Measurements from ENCODE around the gene DACT1.
"Not testable (repeated sequence)": the region's sequence is repeated elsewhere in the genome, so short reads cannot be mapped to it uniquely, and the experiment has no call there.

Gene DACT1

GRCh38 chr14:58637391-58638230 lies at the start of gene DACT1:
DACT1 (plus strand) TSS chr14:58637962; CDS start chr14:58638203, 241 bp downstream.
- DNase-seq: peak; percentile 76

GRCh38 chr14:58588321-58588720 lies 49.4 kb upstream of the DACT1 start:
- not testable (repeated sequence) for DNase-seq

- DNase-seq: no peak
Measured at GRCh38 chr14:58593977-58594376, 43.8 kb upstream of the DACT1 start.

- no peak for DNase-seq
Measured at GRCh38 chr14:58597041-58597440, 40.7 kb upstream of the DACT1 start.

- no peak for DNase-seq
Measured at GRCh38 chr14:58598028-58598803, 39.5 kb upstream of the DACT1 start.

DNA sequence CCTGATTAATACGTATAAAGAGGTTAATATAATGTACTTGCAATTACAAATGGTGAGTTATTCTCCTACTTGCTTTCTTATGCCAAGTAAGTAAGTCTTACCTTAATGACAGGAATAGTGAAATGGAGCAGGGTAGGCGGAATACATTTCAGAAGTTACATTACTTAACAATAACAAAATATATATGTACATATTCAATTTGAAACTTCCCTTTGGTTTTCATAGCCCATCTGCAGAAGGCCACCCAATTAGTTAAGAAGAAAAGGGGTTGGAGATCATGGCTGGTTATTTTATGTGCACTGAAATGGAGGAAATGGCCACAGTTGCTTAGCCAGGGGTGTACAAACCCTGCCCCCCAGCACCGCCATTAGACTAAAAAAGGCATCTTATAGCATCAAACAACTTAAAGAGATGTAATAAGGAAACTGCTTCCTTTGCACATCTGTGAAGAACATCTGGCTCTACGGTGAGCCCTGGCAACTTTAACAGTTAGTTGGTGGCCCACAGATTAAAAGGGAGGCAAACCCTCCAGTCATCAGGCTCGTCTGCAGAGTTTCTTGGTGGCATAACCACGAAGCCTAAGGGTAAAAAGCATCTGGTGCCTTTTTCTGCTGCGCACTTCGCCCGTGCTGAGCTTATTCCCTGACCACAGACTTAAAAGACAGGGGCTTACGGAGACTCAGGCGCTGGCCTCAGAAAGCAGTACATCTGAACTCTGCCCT lies 38.8 kb upstream of the DACT1 start:
- DNase-seq: no peak

DNA sequence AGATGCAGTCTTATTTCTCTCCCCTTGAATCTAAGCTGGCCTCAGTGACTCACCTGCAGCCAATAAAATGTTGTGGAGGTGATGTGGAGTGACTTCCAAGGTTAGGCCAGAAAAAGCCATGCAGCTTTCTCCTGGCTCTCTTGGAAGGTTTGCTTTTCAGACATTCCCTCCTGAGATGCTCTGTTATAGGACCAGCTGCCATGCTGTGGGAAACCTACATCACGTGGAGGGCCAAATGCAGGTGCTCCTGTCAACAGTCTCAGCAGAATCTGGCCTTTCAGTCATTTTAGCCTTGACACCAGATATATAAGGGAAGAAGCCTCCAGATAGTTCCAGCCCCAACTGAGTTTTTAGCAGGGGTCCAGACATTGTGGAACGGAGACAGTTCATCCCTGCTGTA lies 38.1 kb upstream of the DACT1 start:
- DNase-seq: no peak

- DNase-seq: no peak
Measured at GRCh38 chr14:58605465-58605864, 32.3 kb upstream of the DACT1 start.

- no peak for DNase-seq
Measured at GRCh38 chr14:58607131-58607951, 30.4 kb upstream of the DACT1 start.

- DNase-seq: peak; percentile 85
Measured at GRCh38 chr14:58607952-58608317, 29.8 kb upstream of the DACT1 start.

- DNase-seq: no peak
Measured at GRCh38 chr14:58617619-58618018, 20.1 kb upstream of the DACT1 start.

- no peak for DNase-seq
Measured at GRCh38 chr14:58620011-58620410, 17.8 kb upstream of the DACT1 start.

DNA sequence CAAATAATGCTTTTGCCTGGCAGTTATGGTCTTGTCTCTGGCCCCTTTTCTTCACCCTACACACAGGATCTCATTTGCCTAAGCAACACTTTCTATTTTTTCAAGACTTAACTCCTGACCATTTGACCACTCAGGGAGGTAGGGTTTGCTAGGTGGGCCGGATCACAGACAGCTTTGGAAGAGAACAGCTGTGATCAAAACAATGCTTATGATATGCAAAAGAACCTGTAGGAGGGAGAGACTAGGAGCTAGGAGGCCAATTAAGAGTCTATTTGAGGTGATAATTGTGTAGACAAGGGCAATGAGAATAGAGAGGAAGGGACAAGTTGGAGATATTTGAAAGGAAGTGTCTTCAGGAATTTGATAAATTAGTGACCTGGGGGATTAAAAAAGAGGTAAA lies 12.3 kb upstream of the DACT1 start:
- DNase-seq: no peak

GRCh38 chr14:58626431-58626831 lies 11.3 kb upstream of the DACT1 start:
- DNase-seq: peak; percentile 64

DNA sequence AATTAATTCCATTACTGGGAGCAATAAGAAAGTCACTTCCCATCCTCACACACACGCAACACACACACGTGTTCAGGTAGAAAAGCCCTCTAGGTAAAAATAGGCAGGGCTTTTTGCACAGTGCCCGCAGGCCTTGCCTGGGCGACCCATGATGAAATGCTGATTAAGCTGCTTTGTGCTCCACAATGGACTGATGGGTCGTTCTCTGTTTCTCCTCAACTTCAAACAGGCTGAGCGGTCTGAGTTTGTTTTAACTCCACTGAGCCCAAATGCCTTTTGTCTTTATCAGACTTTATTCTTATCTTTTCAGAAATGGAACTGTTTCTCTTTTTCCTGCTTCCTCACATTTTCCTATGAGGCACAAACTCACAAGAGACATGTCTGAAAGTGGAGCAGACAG lies 9.4 kb upstream of the DACT1 start:
- no peak for DNase-seq

DNA sequence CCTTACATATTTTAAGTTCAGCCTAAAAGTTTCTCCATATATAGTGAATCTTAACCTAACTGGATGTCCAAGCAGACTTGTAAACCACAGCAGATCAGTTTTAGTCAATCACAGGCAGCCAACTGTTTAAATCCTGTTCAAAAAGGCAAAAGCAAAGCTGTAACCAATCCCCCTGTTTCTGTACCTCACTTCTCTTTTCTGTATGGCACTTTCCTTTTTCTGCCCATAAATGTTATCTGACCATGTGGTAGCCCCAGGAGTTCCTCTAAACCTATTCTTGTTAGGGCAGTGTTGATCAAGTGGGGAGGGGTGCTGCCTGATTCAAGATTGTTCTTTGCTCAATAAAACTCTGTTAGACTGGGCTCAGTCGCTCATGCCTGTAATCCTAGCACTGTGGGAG lies 8.5 kb upstream of the DACT1 start:
- DNase-seq: no peak

GRCh38 chr14:58631732-58632131 lies 6.0 kb upstream of the DACT1 start:
- DNase-seq: no peak

- peak; percentile 13 for DNase-seq
Measured at GRCh38 chr14:58633831-58634230, 3.9 kb upstream of the DACT1 start.

GRCh38 chr14:58634406-58635090 lies 3.2 kb upstream of the DACT1 start:
- DNase-seq: no peak

DNA sequence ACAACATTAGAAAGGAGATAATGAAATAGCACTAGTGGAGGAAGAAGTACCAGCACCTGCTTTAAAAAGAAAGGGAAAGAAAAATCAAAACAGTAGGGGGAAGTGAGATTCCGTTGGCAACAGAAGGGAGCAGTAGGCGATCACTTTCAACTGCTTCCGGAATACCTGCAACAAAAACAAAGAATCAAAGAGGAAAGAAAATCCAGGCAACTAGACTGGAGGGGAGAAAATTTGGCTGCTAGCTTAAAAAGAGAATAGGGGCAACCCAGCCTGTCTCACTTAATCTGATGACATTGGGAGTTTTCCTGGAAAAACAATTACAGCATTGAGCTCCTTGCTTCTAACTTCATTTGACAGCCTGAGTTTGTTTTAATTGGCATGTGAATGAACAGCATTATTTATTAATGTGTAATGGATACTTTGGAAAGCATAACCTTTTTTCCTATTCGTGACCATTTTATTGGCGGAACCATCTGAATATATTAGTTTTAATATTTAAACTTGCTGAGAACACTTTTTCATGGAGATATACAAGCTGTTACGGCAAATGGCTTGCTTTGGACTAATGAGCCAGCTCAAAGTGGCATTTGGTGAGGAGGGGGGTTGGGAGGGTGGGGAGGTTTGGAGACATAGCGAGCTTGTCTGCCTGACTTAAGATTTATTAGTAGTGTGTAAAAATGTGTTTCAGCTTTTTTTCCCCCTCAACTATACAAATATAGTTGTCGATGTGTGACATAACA lies 2.5 kb upstream of the DACT1 start:
- no peak for DNase-seq

- no peak for DNase-seq
Measured at GRCh38 chr14:58636129-58636528, 1.6 kb upstream of the DACT1 start.
